Esophagus (tissue), 2 donors: ENCODE results near the gene GPR148. TPM values are rescaled to one million over a fixed set of nuclear protein-coding genes. Genes with fewer than 3 reads are reported as not detected.

Source experiments
- H3K27ac ChIP-seq, 2 donors: one replicate each; pipeline ENCODE4 v1.5.1; 2013; ENCODE audit warnings: low read depth in 2 of 2, mild to moderate bottlenecking in 2 of 2, inconsistent platforms in 1 of 2, low read length in 1 of 2, moderate library complexity in 1 of 2
- H3K27me3 ChIP-seq, 2 donors: one replicate each; pipeline ENCODE4 v1.6.1; 2013; ENCODE audit warnings: low read length in 2 of 2, control low read depth in 1 of 2, mild to moderate bottlenecking in 1 of 2; ENCODE audit not compliant: insufficient read depth in 2 of 2, control insufficient read depth in 1 of 2
- H3K36me3 ChIP-seq, 2 donors: one replicate each; pipeline ENCODE4 v1.6.1; 2013; ENCODE audit warnings: low read length in 1 of 2; ENCODE audit not compliant: control insufficient read depth in 2 of 2, insufficient read depth in 2 of 2
- H3K4me1 ChIP-seq, 2 donors: one replicate each; pipeline ENCODE4 v1.6.1; 2013; ENCODE audit warnings: low read length in 1 of 2; ENCODE audit not compliant: control insufficient read depth in 2 of 2, insufficient read depth in 2 of 2
- H3K4me3 ChIP-seq, 2 donors: one replicate each; pipeline ENCODE4 v1.5.1; 2013; ENCODE audit warnings: low read length in 2 of 2, mild to moderate bottlenecking in 2 of 2, low read depth in 1 of 2, moderate library complexity in 1 of 2
- H3K9me3 ChIP-seq, 2 donors: one replicate each; pipeline ENCODE4 v1.6.1; 2013; ENCODE audit warnings: mild to moderate bottlenecking in 2 of 2, low read depth in 1 of 2, low read length in 1 of 2, moderate library complexity in 1 of 2; ENCODE audit not compliant: control insufficient read depth in 2 of 2, insufficient read depth in 1 of 2
- WGBS, 2 donors: extraction: QIAGEN DNeasy Blood & Tissue Kit; methylation state at CpG; one replicate each; pipeline ENCODE4 v1.1.7; 2013; 5-methylcytosine and 5-hydroxymethylcytosine counted together
- polyA plus RNA-seq, 2 donors: library from polyadenylated mRNA; stranded (reverse); fragments of 200-250 nt; gene quantifications; one replicate each; pipeline ENCODE4 v1.2.3, GENCODE V29; 2013
- donor health status: healthy with polysubstance abuse.
- donor health status: Bipolar disorder and iron deficiency.

The GPR148 gene
- polyA plus RNA-seq, 2 donors = not detected

- Histone ChIP-seq H3K9me3 (no peaks in the 10 kb centered on the region), H3K36me3 (no peaks in the 10 kb centered on the region), H3K27me3 (peaks cover 0 to 3% of the 10 kb centered on the region in 2 donors), H3K27ac (no peak overlapping the region), H3K4me1 (no peaks in the 10 kb centered on the region), H3K4me3 (no peak overlapping the region)
- 75 to 76% methylated on average over 14 of the region's 14 CpGs for WGBS, 2 donors
Measured at GRCh38 chr2:130760754-130761751, 32.2 kb downstream of the GPR148 start.

- Histone ChIP-seq H3K4me3 (no peak overlapping the region), H3K27me3 (peaks cover 0 to under 1% of the 10 kb centered on the region in 2 donors), H3K36me3 (no peaks in the 10 kb centered on the region), H3K9me3 (no peaks in the 10 kb centered on the region), H3K4me1 (no peaks in the 10 kb centered on the region), H3K27ac (no peak overlapping the region)
- 82 to 86% methylated on average over 37 of the region's 37 CpGs for WGBS, 2 donors
Measured at GRCh38 chr2:130762031-130762909, 33.4 kb downstream of the GPR148 start.

GRCh38 chr2:130762910-130763385, 34.1 kb downstream of the GPR148 start:
- Histone ChIP-seq H3K4me1 (no peaks in the 10 kb centered on the region), H3K9me3 (no peaks in the 10 kb centered on the region), H3K27ac (no peak overlapping the region), H3K27me3 (no peaks in the 10 kb centered on the region), H3K36me3 (no peaks in the 10 kb centered on the region), H3K4me3 (no peak overlapping the region)
- WGBS, 2 donors = 82 to 88% methylated on average over 22 of the region's 22 CpGs

- H3K36me3 ChIP-seq = no peaks in the 10 kb centered on the region
- H3K4me3 ChIP-seq = no peak overlapping the region
- H3K27me3 ChIP-seq = no peaks in the 10 kb centered on the region
- H3K4me1 ChIP-seq = no peaks in the 10 kb centered on the region
- H3K9me3 ChIP-seq = no peaks in the 10 kb centered on the region
- WGBS, 2 donors = 82 to 91% methylated on average over 12 of the region's 12 CpGs
- H3K27ac ChIP-seq = no peak overlapping the region
Measured at GRCh38 chr2:130763405-130763804, 34.5 kb downstream of the GPR148 start.

DNA sequence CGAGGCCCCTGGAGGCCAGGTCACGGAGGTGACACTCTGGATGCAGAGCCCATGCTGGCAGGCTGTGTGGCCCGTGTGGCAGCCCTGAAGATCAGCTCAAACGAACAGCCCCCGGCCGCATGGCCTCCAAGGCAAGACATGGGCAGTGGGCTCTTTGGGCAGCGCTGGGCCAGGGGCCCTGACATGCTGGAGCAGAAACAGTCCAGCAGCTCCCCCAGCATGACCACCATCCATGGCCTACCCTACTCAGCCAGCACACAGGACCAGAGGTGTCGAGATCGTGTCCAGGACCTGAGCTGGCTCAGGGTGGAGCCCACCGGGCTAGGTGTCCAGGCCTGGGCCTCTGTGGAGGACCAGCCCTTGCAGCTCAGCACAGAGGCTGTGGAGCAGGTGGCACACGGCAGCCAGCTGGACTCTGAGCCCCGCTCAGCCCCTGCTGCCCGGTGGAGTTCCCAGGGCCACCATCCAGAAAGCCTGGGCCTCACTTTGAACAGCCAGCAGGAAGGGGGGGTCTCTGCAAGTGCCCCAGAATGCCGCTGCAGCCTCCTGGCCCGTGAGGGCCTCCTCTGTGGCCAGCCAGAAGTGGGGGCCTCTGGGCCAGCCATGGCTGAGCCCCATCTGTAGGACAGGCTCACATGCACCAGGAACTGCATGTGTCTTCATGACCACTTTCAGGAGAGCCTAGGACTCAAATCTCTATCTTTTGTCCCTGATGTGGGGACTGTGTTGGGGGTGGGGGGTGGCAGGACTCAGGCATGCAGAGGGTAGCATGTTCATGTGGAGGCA, 35.4 kb downstream of the GPR148 start:
- H3K27me3 ChIP-seq = no peaks in the 10 kb centered on the region
- 82 to 83% methylated on average over 15 of the region's 15 CpGs for WGBS, 2 donors
- no peak overlapping the region for H3K4me3 ChIP-seq
- H3K36me3 ChIP-seq = no peaks in the 10 kb centered on the region
- H3K27ac ChIP-seq = no peak overlapping the region
- no peaks in the 10 kb centered on the region for H3K9me3 ChIP-seq
- no peaks in the 10 kb centered on the region for H3K4me1 ChIP-seq

DNA sequence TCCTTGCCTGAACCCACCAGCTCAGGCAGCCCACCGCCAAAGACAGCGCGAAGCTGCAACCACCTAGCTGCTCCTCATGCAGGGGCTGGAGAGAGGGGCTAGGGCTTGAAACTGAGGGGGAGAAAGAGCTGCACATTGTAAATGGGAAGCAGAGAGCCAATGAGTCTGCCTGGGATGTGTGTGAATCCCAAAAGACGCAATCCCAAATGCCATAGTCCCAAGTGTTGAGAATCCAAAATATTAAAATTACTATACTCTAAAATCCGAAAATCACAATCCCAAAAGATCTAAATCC, 35.9 kb downstream of the GPR148 start:
- 89 to 90% methylated on average over 5 of the region's 5 CpGs for WGBS, 2 donors
- Histone ChIP-seq H3K9me3 (no peaks in the 10 kb centered on the region), H3K27me3 (no peaks in the 10 kb centered on the region), H3K36me3 (no peaks in the 10 kb centered on the region), H3K4me3 (no peak overlapping the region), H3K27ac (no peak overlapping the region), H3K4me1 (no peaks in the 10 kb centered on the region)

DNA sequence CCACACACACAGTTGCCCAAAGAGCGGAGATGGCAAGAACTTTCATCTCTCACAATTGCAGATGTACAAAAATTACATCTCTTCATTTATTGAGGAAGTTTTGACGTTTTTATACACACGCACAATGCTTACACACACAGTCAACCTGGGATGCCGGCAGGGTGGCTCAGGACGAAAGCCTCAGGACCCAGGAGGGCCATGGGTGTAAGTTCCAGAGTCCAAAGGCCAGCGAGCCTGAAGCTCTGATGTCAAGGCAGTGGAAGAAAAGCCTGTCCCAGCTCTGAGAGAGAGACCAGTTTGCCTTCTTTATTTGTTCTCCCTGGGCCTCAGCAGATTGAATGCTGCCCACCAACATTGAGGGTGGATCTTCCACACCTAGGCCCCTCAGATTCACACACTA, 36.6 kb downstream of the GPR148 start:
- Histone ChIP-seq H3K4me1 (no peaks in the 10 kb centered on the region), H3K9me3 (no peaks in the 10 kb centered on the region), H3K27ac (no peak overlapping the region), H3K4me3 (no peak overlapping the region), H3K27me3 (no peaks in the 10 kb centered on the region), H3K36me3 (no peaks in the 10 kb centered on the region)
- 75 to 82% methylated on average over 6 of the region's 6 CpGs for WGBS, 2 donors

- Histone ChIP-seq H3K4me3 (no peak overlapping the region), H3K27ac (no peak overlapping the region), H3K9me3 (no peaks in the 10 kb centered on the region), H3K36me3 (no peaks in the 10 kb centered on the region), H3K4me1 (no peaks in the 10 kb centered on the region), H3K27me3 (no peaks in the 10 kb centered on the region)
- WGBS, 2 donors = 85 to 89% methylated on average over 7 of the region's 7 CpGs
Measured at GRCh38 chr2:130766037-130766436, 37.2 kb downstream of the GPR148 start.
